HG03025 (cell line): ENCODE data around the gene FBXO10.
A peak's percentile ranks its signal among the peaks of the same experiment; 100 is the strongest.
"Not testable (repeated sequence)": the region's sequence is repeated elsewhere in the genome, so short reads cannot be mapped to it uniquely, and the experiment has no call there.

Experiments
- ATAC-seq: cut with Tn5 transposase; IDR thresholded peaks from one replicate; pipeline ENCODE4 v1.9.1; 2021; ENCODE audit warnings: mild to moderate bottlenecking, moderate library complexity; ENCODE audit not compliant: unreplicated experiment, low FRiP score

The FBXO10 gene, protein sequence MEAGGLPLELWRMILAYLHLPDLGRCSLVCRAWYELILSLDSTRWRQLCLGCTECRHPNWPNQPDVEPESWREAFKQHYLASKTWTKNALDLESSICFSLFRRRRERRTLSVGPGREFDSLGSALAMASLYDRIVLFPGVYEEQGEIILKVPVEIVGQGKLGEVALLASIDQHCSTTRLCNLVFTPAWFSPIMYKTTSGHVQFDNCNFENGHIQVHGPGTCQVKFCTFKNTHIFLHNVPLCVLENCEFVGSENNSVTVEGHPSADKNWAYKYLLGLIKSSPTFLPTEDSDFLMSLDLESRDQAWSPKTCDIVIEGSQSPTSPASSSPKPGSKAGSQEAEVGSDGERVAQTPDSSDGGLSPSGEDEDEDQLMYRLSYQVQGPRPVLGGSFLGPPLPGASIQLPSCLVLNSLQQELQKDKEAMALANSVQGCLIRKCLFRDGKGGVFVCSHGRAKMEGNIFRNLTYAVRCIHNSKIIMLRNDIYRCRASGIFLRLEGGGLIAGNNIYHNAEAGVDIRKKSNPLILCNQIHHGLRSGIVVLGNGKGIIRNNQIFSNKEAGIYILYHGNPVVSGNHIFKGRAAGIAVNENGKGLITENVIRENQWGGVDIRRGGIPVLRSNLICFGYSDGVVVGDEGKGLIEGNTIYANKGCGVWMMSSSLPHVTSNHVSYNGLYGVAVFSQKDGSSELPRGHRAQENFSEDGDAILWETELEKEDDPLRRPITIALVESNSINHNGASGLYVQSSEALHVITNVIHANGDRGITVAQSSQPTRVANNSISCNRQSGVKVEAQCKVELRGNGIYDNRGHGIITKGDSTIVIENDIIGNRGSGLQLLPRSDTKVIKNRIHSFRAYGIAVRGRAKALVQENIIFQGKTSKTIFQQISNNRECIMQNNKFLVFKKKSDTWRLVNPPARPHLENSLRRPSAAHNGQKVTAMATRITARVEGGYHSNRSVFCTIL

GRCh38 chr9:37575921-37576721 is at the start of gene FBXO10:
FBXO10 (minus strand) TSS chr9:37576380; CDS start chr9:37541768, 34,612 bp downstream.
- peak; percentile 61 for ATAC-seq

DNA sequence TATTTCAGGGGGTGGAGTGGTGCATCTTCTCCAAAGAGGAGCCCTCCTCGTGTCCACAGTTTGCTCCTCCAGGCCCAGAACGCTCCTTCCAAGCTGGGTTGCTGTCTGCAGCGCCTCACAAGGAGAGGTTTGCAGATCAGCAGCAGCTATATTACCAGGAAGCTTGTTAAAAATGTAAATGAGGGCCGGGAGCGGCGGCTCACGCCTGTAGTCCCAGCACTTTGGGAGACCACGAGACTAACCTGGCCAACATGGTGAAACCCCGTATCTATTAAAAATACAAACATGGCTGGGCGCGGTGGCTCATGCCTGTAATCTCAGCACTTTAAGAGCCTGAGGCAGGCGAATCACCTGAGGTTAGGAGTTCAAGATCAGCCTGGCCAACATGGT is 49.6 kb upstream of the FBXO10 start:
- no peak for ATAC-seq

DNA sequence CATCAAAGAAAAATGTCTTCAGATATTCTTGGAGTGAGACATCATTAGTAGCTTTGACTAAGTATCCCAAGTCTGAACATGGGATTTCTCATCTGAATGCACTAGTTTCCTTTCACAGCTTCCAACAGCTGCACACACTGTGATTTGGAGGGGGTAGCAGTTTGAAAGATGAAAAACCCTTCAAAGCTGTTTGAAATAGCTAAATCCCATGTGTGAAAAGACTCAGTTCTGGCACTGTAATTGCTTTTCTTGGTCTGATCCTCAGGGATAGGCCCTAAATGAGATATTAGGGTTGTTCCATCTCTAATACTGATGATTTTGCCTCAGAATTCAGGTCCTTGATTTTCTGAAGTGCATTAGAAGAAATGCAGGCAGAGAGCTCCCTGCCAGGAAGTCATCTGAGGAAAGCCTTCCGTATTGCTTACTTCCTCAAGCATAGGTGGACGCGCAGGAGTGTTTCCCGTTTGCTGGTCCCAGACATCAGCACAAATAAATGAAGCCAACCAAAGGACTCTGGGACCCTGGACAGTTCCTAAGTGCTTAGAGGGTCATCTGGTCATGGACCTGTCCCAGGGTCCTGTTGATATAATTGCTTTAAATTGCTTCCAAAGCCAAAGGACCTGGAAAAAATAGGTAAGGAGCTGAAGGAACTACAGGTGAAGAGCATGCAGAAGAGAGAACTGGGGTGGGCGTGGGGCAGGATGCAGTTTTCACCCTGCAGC is 49.0 kb upstream of the FBXO10 start:
- no peak for ATAC-seq

DNA sequence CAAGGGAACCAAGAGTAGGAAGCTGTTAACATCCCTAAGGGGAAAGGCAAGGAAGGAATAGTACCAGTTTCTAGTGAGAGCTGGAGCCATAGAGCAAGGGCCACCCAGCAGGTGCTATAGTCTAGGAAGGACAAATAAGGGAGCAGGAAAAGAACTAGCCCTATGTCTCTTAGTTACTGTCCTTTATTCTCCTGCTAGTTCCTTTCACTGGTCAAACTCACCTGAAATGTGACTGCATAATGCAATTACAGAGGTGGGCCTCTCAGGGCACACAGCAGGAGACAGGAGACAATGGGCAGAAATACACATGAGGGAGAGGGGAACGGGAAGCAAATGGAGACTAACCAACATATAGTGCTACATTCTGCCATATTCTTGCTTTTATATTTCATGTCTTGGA is 47.9 kb upstream of the FBXO10 start:
- ATAC-seq, result no peak

DNA sequence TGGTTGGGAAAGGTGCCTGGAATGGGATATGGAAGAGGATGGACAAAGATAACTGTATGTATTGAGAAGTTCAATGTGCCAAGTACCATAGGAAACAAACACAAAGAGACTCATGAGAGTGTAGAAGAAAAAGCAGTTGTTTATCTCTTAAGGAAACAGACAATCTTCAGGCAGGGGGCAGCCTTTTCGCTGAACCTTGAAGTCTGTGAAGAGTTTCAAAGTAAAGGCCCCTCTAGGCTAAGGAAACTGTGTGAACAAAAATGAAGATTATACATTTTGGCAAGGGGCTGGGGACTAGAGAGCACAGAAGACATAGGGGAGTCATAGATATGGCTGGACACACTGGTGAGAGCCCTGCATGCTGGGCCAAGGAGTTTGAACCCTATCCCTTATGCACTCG is 47.1 kb upstream of the FBXO10 start:
- ATAC-seq, result no peak

- ATAC-seq, result no peak
Measured at GRCh38 chr9:37622462-37622861, 46.3 kb upstream of the FBXO10 start.

GRCh38 chr9:37621273-37622121 is 45.3 kb upstream of the FBXO10 start:
- ATAC-seq, result no peak

GRCh38 chr9:37620396-37620795 is 44.2 kb upstream of the FBXO10 start:
- ATAC-seq, result no peak

DNA sequence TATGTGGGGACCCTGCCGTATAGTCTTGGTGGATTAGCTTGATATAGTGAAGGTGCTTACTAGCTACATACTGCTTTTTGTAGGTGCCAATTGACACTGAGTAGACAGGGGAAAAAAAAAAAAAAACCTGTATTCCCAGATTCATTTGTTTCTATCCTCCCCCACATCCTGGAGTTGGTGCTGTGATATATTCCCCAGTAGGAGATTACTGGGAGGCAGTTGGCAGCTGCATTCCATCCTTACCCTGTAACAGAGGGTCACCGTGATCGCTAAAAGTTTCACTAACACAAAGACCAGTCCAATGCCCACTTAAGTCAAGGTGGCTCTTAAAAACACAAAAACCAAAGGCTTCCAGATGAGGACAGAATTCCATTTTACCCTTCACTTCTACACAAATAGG is 43.6 kb upstream of the FBXO10 start:
- ATAC-seq, result no peak

GRCh38 chr9:37618817-37619216 is 42.6 kb upstream of the FBXO10 start:
- no peak for ATAC-seq

DNA sequence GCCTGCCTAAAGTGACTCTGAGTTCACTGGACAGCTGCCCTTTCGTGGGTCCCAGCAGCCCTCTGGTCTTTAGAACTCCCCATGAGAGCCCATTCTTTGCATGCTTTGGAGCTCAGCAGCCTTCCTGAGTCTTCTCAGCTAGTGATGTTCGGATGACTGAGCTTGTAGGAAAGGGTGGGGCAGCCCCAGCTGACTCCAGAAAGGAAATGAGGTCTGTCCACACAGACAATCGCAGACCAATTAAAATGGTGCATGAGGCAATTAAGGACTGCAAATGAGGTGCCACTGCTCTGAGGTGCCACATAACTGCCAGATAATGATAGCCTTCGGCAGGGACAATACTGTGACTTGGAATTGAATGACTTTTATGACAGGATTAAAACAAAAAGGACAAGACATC is 41.7 kb upstream of the FBXO10 start:
- ATAC-seq, result no peak

DNA sequence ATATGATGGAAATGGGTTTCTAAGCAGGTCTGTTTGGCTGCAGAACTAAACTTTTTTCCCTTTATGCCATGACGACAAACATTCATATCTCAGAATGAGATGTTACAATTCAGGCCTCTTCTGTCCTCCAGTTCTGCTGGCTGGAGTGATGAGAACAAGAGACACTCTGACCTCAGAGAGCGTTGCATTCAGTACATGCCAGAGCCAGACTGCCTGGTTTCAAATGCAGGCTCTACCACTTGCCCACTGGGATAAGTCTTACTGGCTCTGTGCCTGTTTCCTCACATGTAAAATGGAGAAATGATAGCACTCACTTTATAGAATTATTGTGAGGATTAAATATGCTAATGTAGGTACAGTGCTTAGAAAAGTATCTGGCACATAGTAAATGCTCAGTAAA is 41.0 kb upstream of the FBXO10 start:
- no peak for ATAC-seq

DNA sequence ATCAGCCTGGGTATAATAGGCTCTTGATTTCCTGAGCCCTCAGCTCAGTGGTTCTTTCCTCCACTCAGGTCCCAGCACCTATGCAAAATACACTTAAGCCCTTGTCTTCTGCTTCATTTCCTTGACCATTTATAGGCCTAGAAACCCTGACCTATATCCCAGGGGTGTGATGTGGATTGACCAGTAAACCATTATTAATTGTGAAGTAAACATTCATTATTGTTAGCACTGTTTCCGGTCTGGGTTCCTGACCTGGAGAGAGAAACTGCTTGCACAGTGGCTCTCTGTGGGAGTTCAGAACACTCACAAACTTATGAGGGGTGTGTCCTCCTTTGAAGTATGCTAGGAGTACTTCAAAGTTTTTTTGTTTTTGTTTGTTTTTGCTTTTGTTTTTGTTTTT is 35.8 kb upstream of the FBXO10 start:
- no peak for ATAC-seq

DNA sequence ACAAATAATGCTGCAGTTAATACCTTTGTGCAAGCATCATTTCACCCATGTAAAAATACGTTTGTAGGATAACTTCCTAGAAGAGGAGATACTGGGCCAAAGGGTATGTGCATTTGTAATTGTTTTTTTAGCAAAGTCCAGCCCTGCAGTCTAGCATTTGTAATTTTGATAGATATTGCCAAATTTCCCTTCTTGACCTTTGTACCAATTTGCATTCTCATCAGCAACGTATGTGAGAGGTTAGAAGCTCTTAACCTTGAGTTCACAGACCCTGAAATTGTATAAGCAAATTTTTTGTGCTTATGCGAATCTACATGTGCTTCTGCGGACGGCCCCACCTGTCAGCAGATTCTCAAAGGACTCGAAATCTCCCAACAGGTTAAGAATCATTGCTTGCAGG is 34.8 kb upstream of the FBXO10 start:
- no peak for ATAC-seq

- ATAC-seq, result no peak
Measured at GRCh38 chr9:37609735-37610397, 33.7 kb upstream of the FBXO10 start.

- ATAC-seq, result no peak
Measured at GRCh38 chr9:37608250-37608649, 32.1 kb upstream of the FBXO10 start.

DNA sequence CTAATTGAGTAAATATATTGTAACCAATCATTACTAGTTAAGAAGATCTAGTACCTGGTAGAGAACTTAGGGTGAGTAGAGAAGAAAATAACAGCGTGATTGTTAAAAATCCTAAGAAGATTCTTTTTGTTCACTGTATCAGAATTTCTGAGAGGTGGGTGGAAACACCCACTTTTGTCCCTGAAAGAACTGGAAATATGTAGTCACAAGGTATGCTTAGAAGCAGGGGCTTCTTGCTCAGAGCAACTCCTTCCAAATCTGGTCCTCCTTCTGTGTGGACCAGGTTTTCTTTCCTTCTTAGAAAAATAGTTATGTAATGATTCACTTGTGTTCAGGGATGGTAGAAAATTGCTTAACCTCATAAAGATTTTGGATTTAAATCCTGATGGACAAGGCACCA is 28.1 kb upstream of the FBXO10 start:
- no peak for ATAC-seq

DNA sequence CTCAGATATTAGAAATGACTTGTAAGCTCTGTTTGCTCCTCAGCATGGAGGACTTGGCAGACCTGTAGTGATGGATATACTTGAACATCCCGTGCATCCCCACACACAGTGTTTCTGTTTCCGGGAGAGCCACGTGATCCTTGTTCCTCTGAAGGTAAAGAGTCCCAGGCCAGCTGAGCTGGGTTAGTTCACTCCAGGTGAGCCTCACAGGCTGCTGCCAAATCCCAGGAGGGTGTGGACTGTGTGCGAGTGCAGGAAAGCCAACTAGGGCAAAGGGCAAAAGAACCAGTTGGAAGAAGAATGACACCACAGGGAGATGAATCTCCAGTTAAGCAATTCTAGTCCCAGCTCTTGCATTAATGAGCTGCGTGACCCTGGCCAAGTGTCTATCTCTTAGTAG is 26.6 kb upstream of the FBXO10 start:
- ATAC-seq, result no peak

DNA sequence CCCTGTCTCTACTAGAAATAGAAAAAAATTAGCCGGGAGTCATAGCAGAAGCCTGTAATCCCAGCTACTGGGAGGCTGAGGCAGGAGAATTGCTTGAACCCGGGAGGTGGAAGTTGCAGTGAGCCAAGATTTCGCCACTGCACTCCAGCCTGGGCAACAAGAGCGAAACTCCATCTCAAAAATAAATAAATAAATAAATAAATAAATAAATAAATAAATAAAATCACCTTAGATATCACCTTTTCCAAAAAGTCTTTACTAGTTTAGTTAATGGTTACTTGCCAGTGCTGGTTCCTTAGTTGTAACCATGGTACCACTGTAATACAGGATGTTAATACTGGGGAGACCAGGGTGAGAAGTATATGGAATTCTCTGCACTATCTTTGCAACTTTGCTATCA is 25.9 kb upstream of the FBXO10 start:
- ATAC-seq, result not testable (repeated sequence)
